NT2/D1 (cell line): ENCODE results near the gene RAB37.
A peak's percentile ranks its signal among the peaks of the same experiment; 100 is the strongest.

Source experiments
- DNase-seq: peaks from one replicate; pipeline ENCODE4 v3.0.0-alpha.2; 2011; ENCODE audit warnings: low read depth, low spot score
- H3K27me3 ChIP-seq: 2 replicates; pipeline ENCODE4 v1.6.0; 2011; ENCODE audit warnings: mild to moderate bottlenecking; ENCODE audit not compliant: insufficient read length, insufficient read depth
- H3K36me3 ChIP-seq: 2 replicates; pipeline ENCODE4 v1.6.1; 2011; ENCODE audit warnings: mild to moderate bottlenecking, low read length, mixed read lengths; ENCODE audit not compliant: insufficient read depth, insufficient read length
- H3K4me1 ChIP-seq: 2 replicates; pipeline ENCODE4 v1.5.1; 2011; ENCODE audit not compliant: insufficient read depth, insufficient read length
- H3K4me3 ChIP-seq: 2 replicates; pipeline ENCODE4 v1.5.1; 2011; ENCODE audit warnings: low read depth; ENCODE audit not compliant: insufficient read length
- H3K9ac ChIP-seq: 2 replicates; pipeline ENCODE4 v1.6.0; 2011; ENCODE audit warnings: low read depth; ENCODE audit not compliant: insufficient read length
- H3K9me3 ChIP-seq: 2 replicates; pipeline ENCODE4 v1.5.1; 2011; ENCODE audit warnings: mild to moderate bottlenecking, low read length; ENCODE audit not compliant: insufficient read depth
- SUZ12 ChIP-seq: IDR thresholded peaks from 2 replicates; pipeline ENCODE4 v1.6.1; 2011; ENCODE audit not compliant: insufficient read length, insufficient read depth; ENCODE audit errors: extremely low read depth
- YY1 ChIP-seq: IDR thresholded peaks from 2 replicates; pipeline ENCODE4 v1.6.1; 2011; ENCODE audit not compliant: insufficient read length, insufficient read depth
- ZNF274 ChIP-seq: IDR thresholded peaks from 2 replicates; pipeline ENCODE4 v1.6.1; 2011; ENCODE audit warnings: mild to moderate bottlenecking, low read depth, low read length

RAB37 gene

DNA sequence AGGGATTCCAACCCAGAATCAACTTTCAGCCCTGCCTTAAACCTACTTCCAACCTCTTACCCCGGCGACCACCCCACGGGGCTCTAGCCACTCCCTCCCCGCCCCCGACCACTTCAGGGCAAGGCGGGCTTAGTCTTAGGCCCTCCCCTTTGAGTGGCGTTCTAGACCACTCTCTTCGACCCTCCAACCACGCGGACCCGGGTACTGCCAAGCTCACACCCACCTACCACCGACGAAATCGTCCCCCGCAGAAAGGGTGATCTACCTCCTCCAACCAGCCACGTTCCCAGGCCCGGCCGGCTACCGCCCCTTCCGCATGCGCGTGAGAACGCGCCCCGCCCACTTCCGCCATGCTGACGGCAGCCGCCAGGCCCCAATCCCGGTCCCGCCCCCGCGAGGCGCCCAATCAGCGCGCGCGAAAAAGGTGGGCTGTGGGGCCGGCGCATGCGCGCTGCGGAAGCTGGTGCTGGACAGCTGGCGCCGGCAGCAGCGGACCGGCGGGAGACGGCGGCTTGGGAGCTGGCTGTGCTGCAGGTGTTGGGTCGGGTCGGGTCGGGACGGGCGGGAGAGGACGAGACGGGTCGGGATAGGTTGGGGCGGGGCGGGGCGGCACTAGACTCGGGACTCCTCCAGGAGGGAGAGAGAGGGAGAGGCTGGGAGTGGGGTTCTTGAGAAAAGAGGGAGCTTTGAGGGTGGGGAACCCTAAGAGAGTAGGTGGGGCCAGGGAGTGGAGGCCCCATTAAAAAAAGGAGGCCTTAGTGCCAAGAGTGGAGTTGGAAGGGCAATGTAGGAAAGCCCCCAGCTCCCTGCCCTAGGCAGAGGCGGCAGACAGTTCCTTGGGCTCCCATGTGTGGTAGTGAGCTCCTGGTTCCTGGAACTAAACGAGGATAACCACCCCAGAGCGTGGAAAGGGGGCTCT, 39.2 kb downstream of the RAB37 start, which contains the start of gene NAT9:
TSS of gene NAT9 (minus strand) at position 302 of the 919 bp plus-strand sequence. CDS start 647 bp downstream, outside the sequence.
- Histone ChIP-seq H3K9me3 (no peaks in the 10 kb centered on the region), H3K4me3 (peak within 1 kb of the TSS; percentile 94), H3K9ac (peak within 1 kb of the TSS; percentile 93), H3K4me1 (no peaks in the 10 kb centered on the region), H3K27me3 (no peaks in the 10 kb centered on the region), H3K36me3 (peaks cover 58% of the 10 kb centered on the region)
- TF ChIP-seq ZNF274, result no peak
- DNase-seq, result peak; percentile 93

DNA sequence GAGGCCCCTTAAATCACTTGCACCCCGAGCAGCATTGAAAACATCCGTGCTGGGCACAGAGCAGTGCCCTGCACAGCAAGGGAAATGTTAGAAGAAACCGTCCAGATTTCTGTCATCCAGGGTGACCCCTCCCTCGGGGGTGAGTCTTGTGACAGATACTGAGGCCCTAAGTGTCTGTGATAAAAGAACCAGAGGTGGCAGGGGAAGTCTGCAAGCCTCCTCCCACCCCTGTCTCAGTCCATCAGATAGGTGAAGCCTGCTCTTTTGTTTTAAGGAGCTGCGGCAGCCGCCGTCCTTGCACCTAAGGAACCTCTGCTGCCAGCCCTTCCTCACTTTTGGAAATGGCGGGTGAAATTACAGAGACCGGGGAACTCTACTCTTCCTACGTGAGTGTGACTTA, 39.9 kb downstream of the RAB37 start:
- no peaks in the 10 kb centered on the region for H3K27me3 ChIP-seq
- no peaks in the 10 kb centered on the region for H3K4me1 ChIP-seq
- TF ChIP-seq SUZ12 (no peak), ZNF274 (no peak)
- no peak for DNase-seq
- peak overlapping the region; percentile 89 for H3K4me3 ChIP-seq
- H3K36me3 ChIP-seq, result peaks cover 58% of the 10 kb centered on the region
- no peaks in the 10 kb centered on the region for H3K9me3 ChIP-seq
- H3K9ac ChIP-seq, result peak overlapping the region; percentile 93

DNA sequence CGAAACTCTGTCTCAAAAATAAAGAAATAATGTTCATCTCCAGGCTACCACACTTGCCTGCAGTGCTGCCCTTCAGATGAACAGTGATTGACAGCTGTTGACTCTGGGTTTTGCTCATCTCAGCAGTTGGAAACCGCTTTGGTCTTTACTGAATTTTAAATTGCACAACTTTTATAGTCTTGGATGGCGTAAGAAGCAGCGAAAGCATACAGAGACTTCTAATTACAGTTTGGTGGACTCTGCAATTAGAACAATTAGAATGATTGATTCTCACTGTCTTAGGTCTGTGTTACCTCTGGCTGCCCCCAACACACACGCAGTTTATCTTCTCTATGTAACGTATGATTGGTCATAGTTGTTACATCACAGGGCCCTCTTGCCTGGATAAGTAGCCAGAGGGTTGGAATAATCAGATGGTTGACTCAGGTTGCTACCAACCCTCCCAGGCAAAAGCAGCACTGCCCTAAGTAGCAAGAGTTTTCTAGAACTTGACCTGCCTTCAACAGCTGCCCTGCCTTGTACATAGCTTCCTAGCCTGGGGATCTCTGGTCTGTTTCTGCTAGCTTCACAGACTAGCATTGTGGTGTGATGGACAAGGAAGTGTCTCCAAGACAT, 41.0 kb downstream of the RAB37 start:
- TF ChIP-seq SUZ12 (no peak), ZNF274 (no peak), YY1 (no peak)
- DNase-seq, result no peak
- Histone ChIP-seq H3K27me3 (no peaks in the 10 kb centered on the region), H3K4me1 (no peaks in the 10 kb centered on the region), H3K4me3 (no peak overlapping the region), H3K36me3 (peaks cover 52% of the 10 kb centered on the region), H3K9me3 (no peaks in the 10 kb centered on the region), H3K9ac (no peak overlapping the region)

DNA sequence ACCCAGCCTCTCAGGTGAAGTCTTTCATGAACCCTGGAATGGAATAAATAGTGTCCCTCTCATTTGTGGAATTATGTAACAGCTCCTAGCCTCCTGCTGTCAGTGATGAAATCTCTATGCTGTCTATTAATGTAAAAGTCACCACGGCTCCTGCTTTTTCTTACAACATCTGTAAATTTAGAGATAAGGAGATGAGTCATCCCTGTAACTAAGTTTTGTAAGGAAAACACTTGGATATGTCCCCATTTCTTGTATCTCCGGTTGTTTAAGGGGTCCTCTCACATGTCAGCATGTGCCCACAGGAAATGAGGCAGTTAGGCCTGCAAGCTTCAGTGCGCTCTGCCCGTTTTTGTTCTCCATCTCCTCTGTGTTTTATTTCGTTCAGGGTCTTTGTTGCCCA, 41.9 kb downstream of the RAB37 start:
- no peak for TF ChIP-seq YY1
- no peak for TF ChIP-seq SUZ12
- no peak for TF ChIP-seq ZNF274
- H3K36me3 ChIP-seq, result peaks cover 46% of the 10 kb centered on the region
- no peak overlapping the region for H3K4me3 ChIP-seq
- no peaks in the 10 kb centered on the region for H3K27me3 ChIP-seq
- H3K4me1 ChIP-seq, result no peaks in the 10 kb centered on the region
- H3K9ac ChIP-seq, result no peak overlapping the region
- no peaks in the 10 kb centered on the region for H3K9me3 ChIP-seq
- DNase-seq, result no peak

DNA sequence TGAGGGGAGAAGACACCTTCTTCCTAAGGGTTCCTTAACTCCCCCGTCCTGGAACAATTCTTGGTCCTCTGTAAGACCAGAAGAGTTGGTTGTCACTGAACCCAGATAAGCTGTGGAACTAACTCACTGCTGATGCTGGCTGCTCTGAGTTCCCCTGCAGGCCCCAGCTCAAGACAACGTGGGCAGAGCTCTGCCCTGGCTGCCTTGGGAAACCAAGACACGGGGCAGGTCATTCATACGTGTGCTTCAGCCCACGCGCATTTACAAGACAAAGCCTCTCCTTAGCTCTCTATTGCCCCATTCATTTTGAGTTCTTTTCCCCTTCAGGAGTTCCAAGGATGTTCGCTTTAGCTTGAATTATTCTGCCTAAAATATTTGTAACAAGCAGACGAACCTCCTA, 42.4 kb downstream of the RAB37 start:
- DNase-seq, result no peak
- Histone ChIP-seq H3K9me3 (no peaks in the 10 kb centered on the region), H3K4me3 (no peak overlapping the region), H3K4me1 (no peaks in the 10 kb centered on the region), H3K27me3 (no peaks in the 10 kb centered on the region), H3K9ac (no peak overlapping the region), H3K36me3 (peaks cover 50% of the 10 kb centered on the region)
- TF ChIP-seq ZNF274, result no peak
- no peak for TF ChIP-seq SUZ12
- no peak for TF ChIP-seq YY1

DNA sequence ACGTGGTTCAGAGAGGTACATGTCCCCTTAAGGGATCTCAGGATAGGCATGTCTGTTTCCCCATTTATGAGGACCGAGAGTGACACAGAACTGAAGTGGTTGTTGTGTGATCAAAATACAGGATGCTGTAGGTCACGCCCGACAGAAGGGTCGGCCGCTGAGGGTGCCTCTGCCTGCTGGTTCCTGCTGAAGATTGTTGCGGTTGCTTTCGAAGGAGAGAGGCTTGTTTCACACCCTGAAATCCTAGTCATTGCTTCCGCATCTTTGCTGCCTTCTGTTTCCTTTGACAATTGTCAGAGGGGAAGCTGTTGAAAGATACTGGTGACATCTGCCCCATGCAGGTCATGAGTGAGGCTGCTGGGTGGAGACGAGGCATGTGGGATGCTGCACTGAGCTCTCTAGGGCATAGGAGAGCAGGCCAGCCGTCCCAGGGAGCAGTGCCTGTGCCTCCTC, 42.9 kb downstream of the RAB37 start:
- Histone ChIP-seq H3K4me1 (no peaks in the 10 kb centered on the region), H3K27me3 (no peaks in the 10 kb centered on the region), H3K36me3 (peaks cover 50% of the 10 kb centered on the region), H3K9me3 (no peaks in the 10 kb centered on the region), H3K9ac (no peak overlapping the region), H3K4me3 (no peak overlapping the region)
- DNase-seq, result no peak
- no peak for TF ChIP-seq ZNF274
- no peak for TF ChIP-seq YY1
- no peak for TF ChIP-seq SUZ12

DNA sequence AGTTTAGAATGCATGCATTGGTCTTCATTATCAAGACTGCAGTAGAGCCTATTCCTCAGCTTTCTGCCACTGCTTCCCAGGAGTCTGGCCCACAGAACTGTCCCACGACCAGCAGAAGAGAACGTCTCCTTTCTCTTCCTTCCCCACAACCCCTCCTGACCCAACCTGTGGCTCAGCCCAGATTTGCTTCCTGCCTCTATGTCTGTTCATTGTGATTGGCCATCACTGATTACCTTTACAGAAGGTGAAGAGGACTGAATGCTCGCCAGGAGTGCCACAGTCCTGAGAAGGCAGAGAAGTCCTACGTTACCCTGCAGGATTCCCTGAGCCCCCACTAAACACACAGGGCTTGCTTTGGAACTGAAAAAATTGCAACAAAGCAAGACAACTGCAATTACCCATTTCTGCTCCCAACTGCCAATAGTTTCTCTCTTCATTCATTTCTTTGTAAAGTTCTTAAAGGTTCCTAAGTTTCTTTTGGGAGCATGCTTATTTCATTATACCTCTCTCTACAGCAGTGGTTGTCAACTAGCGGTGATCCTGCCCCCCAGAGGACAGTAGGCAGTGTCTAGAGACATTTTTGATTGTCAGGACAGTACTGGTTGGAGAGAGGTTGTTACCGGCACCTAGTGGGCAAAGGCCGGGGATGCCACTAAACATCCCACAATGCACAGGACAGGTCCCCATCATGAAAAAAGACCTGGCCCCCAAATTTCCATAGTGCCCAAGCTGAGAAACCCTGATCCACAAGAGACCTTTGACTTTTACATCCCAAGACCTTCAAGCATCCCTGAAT, 43.6 kb downstream of the RAB37 start:
- H3K27me3 ChIP-seq, result no peaks in the 10 kb centered on the region
- no peak overlapping the region for H3K4me3 ChIP-seq
- TF ChIP-seq YY1 (no peak), ZNF274 (no peak), SUZ12 (no peak)
- H3K36me3 ChIP-seq, result peaks cover 57% of the 10 kb centered on the region
- no peaks in the 10 kb centered on the region for H3K4me1 ChIP-seq
- H3K9me3 ChIP-seq, result no peaks in the 10 kb centered on the region
- H3K9ac ChIP-seq, result no peak overlapping the region
- DNase-seq, result peak; percentile 40
